Activated gamma-delta T cell (primary cell): ENCODE results near the gene CSF2.

ENCODE experiments used
- DNase-seq: peaks from one replicate; lab custom pipeline; 2025; lab: John Stamatoyannopoulos, UW
- total RNA-seq, 2 donors: gene quantifications; one replicate each; lab custom pipeline; 2026; lab: John Stamatoyannopoulos, UW

The CSF2 gene
- 0.05 to 0.35 reads per million in 2 donors for total RNA-seq

DNA sequence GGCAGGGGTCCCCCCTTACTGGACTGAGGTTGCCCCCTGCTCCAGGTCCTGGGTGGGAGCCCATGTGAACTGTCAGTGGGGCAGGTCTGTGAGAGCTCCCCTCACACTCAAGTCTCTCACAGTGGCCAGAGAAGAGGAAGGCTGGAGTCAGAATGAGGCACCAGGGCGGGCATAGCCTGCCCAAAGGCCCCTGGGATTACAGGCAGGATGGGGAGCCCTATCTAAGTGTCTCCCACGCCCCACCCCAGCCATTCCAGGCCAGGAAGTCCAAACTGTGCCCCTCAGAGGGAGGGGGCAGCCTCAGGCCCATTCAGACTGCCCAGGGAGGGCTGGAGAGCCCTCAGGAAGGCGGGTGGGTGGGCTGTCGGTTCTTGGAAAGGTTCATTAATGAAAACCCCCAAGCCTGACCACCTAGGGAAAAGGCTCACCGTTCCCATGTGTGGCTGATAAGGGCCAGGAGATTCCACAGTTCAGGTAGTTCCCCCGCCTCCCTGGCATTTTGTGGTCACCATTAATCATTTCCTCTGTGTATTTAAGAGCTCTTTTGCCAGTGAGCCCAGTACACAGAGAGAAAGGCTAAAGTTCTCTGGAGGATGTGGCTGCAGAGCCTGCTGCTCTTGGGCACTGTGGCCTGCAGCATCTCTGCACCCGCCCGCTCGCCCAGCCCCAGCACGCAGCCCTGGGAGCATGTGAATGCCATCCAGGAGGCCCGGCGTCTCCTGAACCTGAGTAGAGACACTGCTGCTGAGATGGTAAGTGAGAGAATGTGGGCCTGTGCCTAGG is at the start of gene CSF2:
Gene CSF2, plus strand, starts transcription at position 559 of the 783 bp plus-strand sequence. Its CDS starts 35 bp downstream, at position 594.
- no peak for DNase-seq

DNA sequence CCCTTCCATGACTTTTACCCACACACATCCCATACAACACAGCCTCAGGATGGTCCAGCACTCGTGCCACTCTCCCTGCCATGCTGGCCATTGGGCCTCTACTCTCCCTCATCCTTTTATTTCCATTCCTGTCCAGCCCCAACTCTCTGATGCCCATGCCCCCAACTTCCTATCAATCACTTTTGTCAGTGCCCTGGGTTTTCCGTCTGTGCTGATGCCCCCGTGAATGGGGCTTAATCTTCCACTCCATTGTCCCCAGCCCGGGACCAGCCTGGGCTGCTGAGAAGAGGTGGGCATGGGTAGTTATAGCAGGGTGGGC is 49.5 kb upstream of the CSF2 start:
- no peak for DNase-seq

DNA sequence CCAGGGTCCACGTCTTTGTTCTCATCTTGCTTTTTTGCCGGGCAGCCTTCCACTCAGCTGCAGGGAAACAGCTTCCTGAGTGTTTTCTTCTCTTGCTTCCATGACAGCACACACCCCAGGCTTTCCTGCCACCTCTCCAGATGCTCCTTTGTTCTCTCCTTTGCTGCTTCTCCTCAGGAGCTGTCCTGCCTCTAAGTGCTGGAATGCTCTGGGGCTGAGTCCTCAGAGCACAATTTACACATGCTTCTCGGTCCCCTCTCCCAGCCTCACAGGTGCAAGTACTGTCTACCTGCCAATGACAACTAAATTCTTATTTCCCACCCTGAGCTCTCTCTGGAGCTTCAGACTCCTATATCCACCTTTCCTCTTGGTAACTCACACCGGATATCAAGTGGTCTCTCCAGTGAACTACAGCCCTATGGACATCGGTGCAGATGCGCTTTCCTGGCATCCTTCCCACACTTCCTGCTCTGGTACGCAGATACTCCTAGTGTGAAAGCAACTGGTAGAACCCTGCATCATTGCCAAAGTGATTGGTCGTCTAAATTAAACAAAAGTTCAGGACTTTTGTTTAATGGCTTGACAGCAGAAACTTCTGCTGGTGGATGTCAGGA is 48.7 kb upstream of the CSF2 start:
- no peak for DNase-seq

DNA sequence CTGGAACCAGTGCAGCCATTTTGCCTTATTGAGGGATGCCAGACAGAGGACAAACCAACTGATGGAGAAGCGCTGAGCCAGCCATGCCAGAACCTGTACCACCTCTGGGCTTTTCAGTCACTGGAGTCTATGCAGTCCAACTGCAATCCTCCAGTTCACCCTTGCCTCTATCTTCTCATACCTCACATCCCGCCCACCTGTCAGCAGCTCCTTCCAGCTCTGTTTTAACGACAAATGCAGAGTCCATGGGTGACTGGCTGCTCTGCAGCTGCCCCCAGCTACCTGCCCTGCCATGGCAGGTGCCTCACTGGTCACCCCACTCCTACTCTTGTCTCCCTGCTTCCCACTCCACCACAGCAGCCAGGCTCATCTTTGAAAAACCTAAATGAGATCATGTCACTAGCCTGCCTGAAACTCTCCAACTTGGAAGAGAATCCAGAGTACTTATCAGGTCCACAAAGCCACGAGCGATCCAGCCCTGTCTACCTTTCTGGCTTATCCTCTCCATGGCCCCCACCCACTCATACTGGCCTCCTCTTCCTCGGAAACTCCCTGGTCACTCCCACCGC is 48.1 kb upstream of the CSF2 start:
- DNase-seq: no peak

DNA sequence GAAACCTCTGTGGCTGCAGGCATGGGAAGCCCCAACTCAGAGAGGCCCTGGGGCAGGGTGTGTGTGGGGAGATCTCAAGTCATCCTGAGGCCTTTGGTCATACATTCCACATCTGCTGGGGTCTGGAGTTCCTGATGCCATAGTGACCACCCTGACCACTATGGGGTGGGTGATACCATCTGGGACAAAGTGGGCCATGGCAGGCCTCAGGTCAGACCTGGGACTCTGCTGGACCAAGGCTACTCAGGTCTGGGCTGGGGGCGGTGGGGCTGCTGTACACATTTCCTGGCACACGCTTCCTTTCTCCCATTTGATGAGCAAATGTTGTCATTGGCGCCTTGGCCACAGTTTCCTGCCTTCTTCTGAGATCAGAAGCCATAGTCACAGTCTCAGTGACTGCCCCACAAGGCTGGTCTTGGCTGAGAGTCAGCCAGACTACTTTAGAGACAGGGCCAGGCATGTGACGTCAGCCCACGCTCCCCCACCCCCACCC is 47.0 kb upstream of the CSF2 start:
- DNase-seq: peak; percentile 58

DNA sequence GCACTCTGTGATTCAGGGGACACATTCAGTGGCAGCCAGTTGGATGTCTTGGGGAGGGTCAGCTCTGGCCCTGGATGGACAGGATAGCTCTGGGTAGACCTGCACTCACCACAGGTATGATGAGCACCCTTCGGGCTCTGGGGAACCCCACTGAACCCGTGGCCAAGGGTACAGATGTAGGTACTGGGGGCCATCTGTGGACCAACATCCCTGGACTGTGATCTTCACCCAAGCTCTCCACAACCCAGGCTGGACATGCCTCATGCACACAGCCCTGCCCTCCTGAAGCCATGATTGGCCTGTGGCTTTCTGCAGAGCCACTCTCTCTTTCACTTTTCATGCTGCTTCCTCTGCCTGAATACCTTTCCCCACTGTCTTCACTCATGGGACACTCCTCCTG is 46.6 kb upstream of the CSF2 start:
- DNase-seq: no peak

DNA sequence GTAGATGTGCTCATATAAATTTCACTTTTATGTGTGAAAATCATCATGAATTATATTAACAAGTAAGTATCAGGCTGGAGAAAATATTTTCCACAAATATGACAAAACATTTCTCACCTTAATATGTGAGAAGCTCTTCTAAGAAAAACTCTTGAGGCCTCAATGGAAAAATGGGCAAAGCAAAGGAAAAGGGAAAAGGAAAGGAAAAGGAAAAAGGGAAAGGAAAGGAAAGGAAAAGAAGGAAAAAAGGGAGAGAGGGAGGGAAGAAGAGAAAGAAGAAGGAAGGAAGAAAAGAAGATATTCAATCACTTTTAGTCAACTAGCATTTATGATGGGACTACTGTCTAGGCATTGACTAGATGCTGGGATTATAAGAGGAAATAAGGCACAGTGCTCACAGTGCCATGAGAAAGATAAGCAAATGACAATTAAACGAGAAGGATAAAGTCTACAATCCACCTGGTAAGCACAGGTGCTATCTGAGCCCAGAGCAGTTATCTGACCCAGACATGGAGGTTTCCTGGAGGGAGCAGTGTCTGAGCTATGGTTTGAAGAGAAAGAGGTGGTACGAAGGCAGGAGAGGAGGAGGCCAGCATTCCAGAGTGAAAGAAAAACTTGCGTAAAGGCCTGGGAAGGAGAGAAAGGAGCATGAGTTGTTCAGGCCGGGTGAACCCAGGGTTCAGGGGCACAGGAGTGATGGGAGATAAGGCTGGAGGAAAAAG is 43.8 kb upstream of the CSF2 start:
- no peak for DNase-seq

DNA sequence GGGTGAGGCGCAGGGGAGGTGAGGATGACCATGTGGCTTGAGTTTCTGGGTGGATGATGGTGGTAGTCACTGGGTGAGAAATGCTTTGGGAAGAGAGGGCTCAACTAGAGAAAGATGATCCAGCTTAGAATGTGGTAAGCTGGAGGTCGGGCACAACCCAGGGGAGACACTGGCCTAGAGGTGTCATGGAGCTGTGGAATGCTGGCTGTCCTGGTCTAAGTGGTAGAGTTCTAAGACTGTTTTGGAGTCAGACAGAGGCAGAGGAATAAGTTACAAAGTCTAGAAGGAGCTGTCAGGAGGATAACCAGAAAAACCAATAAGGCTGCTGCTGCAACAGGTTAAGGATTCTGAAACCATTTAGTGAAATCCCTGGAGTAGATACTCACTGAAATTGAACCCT is 43.0 kb upstream of the CSF2 start:
- no peak for DNase-seq

DNA sequence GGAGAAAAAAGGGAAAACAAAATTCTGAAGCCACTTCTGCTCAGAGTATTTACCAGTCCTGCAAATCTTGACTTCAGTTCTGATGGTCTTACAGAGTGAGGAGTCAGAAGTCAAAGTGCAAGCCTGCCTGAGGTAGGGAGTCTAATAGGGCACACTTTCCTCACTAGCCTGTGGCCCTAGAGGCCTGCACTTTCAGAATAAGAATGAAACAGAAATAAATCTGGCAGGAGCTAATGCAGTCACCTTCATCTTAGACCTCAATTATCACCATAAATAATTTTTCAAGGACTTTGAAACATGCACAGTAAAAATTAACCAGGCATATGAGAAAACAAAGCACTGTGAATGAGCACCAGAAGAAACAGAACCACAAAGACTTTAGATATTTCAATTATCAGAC is 41.4 kb upstream of the CSF2 start:
- no peak for DNase-seq

DNA sequence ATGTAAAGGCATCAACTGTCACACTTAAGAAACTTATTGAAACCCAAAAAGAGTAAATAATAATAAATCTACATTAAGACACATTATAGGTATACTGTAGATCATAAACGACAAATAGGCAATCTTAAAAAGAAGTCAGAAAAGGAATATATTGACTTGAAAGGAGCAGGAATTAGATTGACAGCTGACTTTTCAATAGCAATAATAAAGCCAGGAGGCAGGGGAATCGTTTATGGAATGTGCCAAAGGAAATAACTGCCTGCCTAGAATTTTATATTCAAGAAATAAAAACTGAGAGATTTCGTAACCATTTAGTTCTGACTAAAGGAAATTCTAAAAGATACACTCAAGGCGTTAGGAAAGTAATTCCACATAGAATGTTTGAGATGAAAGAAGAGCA is 40.5 kb upstream of the CSF2 start:
- no peak for DNase-seq

DNA sequence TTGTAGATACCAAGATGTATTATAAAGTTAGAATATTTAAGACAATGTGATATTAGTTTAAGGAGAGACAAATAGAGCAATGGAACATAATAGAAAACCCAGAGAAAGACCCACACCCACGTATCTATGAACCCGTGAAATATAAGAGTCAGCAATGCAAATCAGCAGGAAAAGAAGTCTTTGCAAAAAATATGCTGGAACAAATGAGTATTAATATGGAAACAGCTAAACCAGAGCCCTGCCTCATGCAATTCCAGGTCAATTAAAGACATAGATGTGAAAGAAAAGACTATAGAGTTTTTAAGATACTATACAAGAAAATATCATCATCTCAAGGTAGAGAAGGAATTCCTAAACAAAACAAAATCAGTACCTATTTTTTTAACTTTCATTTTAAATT is 36.2 kb upstream of the CSF2 start:
- DNase-seq: no peak

DNA sequence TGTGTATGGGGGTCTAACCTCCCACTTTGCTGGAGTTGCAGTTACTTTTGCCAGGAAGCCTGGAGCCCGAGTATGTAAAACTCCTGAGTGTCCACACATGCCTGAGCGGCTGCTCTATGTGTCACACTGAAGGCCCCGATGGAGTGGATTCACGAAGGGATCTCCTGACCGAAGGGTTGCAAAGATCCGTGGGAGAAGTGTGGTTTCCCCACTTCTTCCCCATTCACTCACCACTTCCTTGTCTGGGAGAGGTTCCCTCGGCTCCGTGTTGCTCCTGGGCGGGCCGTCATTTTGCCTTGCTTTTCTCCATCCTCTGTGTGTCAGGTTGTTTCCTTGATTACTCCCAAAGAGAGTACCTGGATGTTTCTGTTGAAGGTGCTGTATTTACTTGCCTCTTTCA is 29.4 kb upstream of the CSF2 start:
- no peak for DNase-seq

DNA sequence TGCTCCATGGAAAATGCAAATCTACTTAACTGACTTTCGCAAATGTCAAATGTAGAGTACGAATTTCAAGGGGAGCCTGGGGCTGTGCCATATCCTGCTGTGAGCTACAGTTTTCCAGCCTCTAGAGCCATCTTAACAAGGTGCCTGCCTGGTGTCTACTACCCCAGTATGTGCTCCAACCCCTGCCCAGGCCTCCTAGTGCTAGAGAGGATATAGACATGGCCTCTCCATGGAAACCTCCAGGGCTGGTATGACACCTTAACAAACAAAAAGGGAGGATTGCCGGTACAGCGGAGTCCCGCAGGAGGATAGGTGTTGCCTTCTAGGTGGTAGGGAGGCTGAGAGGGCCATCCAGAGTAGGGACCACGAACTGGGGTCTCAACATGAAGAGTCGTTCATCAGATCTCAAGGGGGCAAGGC is 26.7 kb upstream of the CSF2 start:
- DNase-seq: no peak

DNA sequence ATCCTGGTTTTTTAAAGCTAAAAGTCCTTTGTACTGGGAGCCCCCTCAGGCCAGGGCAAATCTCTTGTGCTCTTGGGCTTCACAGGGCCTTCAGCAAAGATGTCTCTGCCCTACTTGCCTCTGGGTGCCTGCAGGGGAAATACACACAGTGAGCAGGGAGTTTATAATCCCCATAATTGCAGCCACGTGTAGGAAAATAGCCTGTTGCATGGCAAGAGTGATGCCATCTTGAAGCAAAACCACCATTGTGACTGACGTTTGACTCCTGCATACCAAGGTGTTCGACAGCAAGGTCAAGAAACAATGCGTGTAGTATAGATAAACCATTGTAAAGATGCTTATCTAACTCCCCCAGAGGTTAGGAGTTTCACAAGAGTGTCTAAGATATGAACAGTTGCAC is 24.5 kb upstream of the CSF2 start:
- no peak for DNase-seq

DNA sequence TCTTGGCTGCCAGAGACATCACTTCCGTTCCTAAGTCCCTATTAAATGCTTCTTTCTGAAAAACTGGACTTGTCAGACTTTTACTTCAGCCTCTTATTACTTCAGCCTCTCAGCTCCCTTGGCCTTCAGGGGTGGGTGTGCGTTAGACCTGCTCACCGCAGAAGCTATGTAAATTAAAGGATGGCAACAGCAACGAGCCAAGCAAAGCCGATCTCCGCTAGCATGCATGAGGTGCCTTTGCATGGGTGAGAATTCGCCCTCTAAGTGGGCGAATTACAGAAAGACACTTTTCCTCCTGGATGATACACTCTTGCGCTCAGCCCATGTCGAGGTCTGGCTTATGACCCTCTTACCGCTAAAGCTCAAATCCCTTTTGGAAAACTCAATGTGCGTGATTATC is 24.0 kb upstream of the CSF2 start:
- DNase-seq: no peak

DNA sequence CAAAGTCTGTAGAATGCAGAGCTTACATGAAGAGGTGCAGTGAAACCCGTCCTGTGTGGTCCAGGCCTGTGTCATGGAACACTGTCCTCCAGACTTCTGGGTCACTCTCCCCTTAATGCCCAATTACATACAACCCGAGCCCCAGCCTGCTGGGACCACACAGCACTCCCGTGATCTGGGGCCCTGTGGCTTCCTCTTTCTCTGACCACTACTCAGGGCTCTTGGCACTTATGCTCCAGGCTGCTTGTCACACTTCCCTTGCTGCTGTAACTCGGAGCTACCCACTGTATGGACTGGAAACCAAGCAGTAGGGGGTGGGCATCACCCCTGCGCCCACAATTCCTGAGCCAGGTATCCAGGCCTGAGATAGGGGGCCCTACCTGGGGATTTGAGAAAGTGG is 23.5 kb upstream of the CSF2 start:
- no peak for DNase-seq

DNA sequence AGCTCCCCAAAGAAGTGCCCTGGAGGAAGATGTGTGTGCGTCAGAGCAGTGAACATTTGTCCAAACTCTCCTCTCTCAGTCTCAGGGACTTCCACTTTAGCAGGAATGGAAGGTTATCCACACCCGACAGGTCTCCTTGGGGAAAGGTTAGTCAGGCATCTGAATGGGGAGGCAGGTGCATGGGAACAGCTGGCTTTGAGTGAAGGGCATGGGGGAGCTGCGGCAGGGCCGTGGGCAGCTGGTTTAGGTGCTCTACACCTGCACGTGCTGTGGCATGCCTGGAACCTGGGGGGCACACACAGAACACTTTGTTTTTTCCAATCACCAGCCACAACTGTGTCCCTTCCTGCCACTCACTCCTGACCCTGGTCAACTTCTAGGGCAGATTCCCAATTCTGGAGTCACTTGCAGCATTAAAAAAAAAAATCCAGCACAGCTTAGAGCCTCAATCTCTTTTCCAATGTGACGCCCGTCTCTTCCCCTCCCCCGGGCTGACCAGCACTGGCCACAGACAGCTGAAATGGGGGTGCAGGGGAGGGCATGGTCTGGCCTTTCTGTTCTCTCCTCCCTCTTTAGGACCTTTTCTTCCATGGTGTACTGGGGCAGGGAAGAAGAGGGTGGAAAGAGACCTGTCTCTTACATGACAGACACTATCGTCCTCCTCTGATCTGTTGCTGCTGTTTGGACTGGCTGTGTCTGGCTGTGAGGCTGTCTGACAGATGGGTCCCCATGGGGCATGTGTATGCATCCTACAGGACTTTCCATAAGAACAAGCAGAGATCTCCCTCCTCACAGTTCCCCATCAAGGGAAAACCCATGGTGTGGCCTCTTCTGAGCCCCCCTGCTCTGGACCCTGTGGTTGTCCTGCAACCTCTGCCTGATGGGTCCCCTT is 22.7 kb upstream of the CSF2 start:
- DNase-seq: no peak

DNA sequence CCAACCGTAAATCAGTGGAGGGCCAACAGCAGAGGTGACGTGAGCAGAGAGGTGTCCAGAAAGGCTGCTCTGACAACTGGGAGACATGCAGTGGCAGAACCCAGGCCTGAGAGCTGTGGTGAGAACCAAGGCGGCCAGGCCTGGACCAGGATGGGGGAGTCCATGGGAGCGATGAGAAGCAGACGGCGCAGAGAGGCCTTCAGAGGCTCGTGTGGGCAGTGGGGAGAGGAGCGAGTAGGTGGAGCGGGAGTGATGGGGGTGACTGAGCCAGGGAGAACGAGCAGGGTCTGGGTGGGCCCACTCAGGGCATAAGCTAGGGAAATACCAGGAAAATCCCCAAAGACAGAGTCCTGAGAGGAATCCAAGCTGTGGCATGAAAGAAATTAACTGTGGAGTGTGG is 21.1 kb upstream of the CSF2 start:
- DNase-seq: no peak

DNA sequence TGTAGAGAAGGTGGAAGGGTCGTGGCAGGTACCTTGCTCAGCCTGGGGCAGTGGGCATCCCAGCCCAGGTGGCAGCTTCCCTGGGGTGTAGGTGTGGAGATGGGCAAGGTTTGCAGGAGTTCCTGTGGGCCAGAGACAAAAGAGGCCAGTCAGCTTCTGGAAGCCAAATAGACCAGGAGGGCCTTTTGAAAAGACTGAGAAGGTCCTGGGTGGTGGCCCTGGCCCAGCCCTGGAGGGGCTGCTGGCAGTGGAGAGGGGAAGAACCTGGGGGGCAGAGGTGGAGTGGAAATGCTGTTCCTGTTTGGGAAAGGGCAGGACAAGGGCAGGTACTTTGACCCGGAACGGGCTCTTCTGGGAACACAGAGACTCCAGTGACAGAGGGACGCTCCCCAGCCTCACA is 20.1 kb upstream of the CSF2 start:
- no peak for DNase-seq

DNA sequence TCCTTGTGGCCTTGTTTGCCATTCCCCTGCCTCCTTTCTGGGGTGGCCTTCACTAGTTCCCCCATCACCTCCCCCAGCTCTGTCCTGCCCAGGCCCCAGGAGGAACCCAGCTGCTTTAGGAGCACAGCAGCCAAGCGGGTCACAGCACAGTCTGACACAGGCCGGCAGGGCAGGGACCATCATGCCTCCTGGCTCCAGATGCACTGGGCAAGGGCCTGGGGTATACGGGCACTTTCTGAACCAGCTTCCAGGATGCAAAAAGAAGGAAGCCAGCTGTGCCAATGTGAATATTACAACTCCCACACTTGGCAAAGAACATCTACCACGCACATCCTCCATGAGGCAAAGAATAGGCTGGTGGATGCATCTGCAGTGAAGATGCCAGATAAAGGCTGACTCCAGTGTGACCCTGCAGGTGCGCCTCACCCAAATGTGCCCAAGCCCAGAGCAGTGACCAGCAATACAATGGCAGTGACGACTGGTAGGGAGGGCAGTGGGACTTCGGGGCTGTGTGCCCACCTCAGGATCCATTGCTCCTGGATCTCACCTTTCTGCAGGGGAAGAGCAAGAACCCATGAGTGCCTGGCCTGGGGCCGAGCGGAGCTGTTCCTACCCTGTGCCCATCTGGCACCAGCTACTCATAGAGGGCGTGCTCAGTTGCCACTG is 19.4 kb upstream of the CSF2 start:
- no peak for DNase-seq
